ENCODE measurements around the gene S100A16. TPM values are rescaled to one million over a fixed set of nuclear protein-coding genes. Genes with fewer than 3 reads are reported as not detected.
"Not testable (repeated sequence)": the region's sequence is repeated elsewhere in the genome, so short reads cannot be mapped to it uniquely, and the experiment has no call there.

The S100A16 gene
- total RNA-seq, 1 donor from 2014 or later, result 22.1 TPM

GRCh38 chr1:153563991-153564390 is 48.9 kb downstream of the S100A16 start:
- no peaks in the 10 kb centered on the region for H3K9me3 Mint-ChIP-seq
- no peak for TF ChIP-seq CTCF (IDR thresholded peaks at IDR 0.05; ENCODE audit: unreplicated experiment)
- H3K27ac Mint-ChIP-seq, result no peak overlapping the region
- DNase-seq (ENCODE audit: low spot score in 2 of 2, unreplicated experiment in 2 of 2), result no peak
- no peaks in the 10 kb centered on the region for H3K27me3 Mint-ChIP-seq (ENCODE audit: low read depth)
- H3K4me3 Mint-ChIP-seq, result no peak overlapping the region
- H3K4me1 Mint-ChIP-seq, result peaks cover 45% of the 10 kb centered on the region
- H3K36me3 Mint-ChIP-seq, result no peaks in the 10 kb centered on the region

GRCh38 chr1:153563483-153563901 is 49.4 kb downstream of the S100A16 start:
- no peak for TF ChIP-seq CTCF (IDR thresholded peaks at IDR 0.05; ENCODE audit: unreplicated experiment)
- H3K9me3 Mint-ChIP-seq, result no peaks in the 10 kb centered on the region
- H3K4me3 Mint-ChIP-seq, result no peak overlapping the region
- no peaks in the 10 kb centered on the region for H3K27me3 Mint-ChIP-seq (ENCODE audit: low read depth)
- H3K4me1 Mint-ChIP-seq, result peaks cover 40% of the 10 kb centered on the region
- H3K36me3 Mint-ChIP-seq, result no peaks in the 10 kb centered on the region
- H3K27ac Mint-ChIP-seq, result no peak overlapping the region
- DNase-seq (ENCODE audit: low spot score in 2 of 2, unreplicated experiment in 2 of 2), result no peak

- not testable (repeated sequence) for H3K36me3 Mint-ChIP-seq; H3K27ac Mint-ChIP-seq; H3K9me3 Mint-ChIP-seq; H3K4me3 Mint-ChIP-seq; DNase-seq (ENCODE audit: low spot score in 2 of 2, unreplicated experiment in 2 of 2); H3K27me3 Mint-ChIP-seq (ENCODE audit: low read depth)
- H3K4me1 Mint-ChIP-seq, result peaks cover 29% of the 10 kb centered on the region
Measured at GRCh38 chr1:153562021-153562420, 50.9 kb downstream of the S100A16 start.

GRCh38 chr1:153561466-153561985 is 51.4 kb downstream of the S100A16 start:
- Mint-ChIP-seq H3K4me3 (no peak overlapping the region), H3K36me3 (no peaks in the 10 kb centered on the region)

GRCh38 chr1:153560771-153561465 is 52.0 kb downstream of the S100A16 start:
- DNase-seq (ENCODE audit: low spot score in 2 of 2, unreplicated experiment in 2 of 2), result no peak
- Mint-ChIP-seq H3K4me3 (no peak overlapping the region), H3K4me1 (peaks cover 20% of the 10 kb centered on the region), H3K9me3 (no peaks in the 10 kb centered on the region), H3K36me3 (no peaks in the 10 kb centered on the region), H3K27me3 (ENCODE audit: low read depth) (no peaks in the 10 kb centered on the region), H3K27ac (no peak overlapping the region)
- TF ChIP-seq CTCF (IDR thresholded peaks at IDR 0.05; ENCODE audit: unreplicated experiment), result no peak

More at GRCh38 chr1:153561466-153561985, 51.4 kb downstream of the S100A16 start:
- H3K9me3 Mint-ChIP-seq, result no peaks in the 10 kb centered on the region
- DNase-seq (ENCODE audit: low spot score in 2 of 2, unreplicated experiment in 2 of 2), result no peak
- no peak overlapping the region for H3K27ac Mint-ChIP-seq
- no peaks in the 10 kb centered on the region for H3K27me3 Mint-ChIP-seq (ENCODE audit: low read depth)
- H3K4me1 Mint-ChIP-seq, result peaks cover 24% of the 10 kb centered on the region
- no peak for TF ChIP-seq CTCF (IDR thresholded peaks at IDR 0.05; ENCODE audit: unreplicated experiment)

- H3K27ac Mint-ChIP-seq, result no peak overlapping the region
- H3K9me3 Mint-ChIP-seq, result no peaks in the 10 kb centered on the region
- DNase-seq (ENCODE audit: low spot score in 2 of 2, unreplicated experiment in 2 of 2), result no peak
- H3K4me3 Mint-ChIP-seq, result no peak overlapping the region
- no peak for TF ChIP-seq CTCF (IDR thresholded peaks at IDR 0.05; ENCODE audit: unreplicated experiment)
- H3K4me1 Mint-ChIP-seq, result peaks cover 14% of the 10 kb centered on the region
- H3K27me3 Mint-ChIP-seq (ENCODE audit: low read depth), result no peaks in the 10 kb centered on the region
- no peaks in the 10 kb centered on the region for H3K36me3 Mint-ChIP-seq
Measured at GRCh38 chr1:153560241-153560640, 52.7 kb downstream of the S100A16 start.
